Sigmoid colon (tissue), 4 donors: ENCODE results near the gene MID1.

Experiments
- CTCF ChIP-seq, 4 experiments: fragments of 450-650 bp in 3 of 4; fragments of 200-600 bp in 1 of 4; IDR thresholded peaks; one replicate each; pipeline ENCODE4 v1.5.1; 2016 to 2019; ENCODE audit warnings: antibody characterized with exemption in 4 of 4, mild to moderate bottlenecking in 3 of 4, moderate library complexity in 2 of 4
- POLR2A ChIP-seq, 2 donors: fragments of 450-650 bp; IDR thresholded peaks; one replicate each; pipeline ENCODE4 v1.6.1; 2016; ENCODE audit warnings: antibody characterized with exemption in 2 of 2, mild to moderate bottlenecking in 2 of 2, moderate library complexity in 2 of 2
- POLR2AphosphoS5 ChIP-seq, 4 donors: sonication (generic); formaldehyde crosslinking; IDR thresholded peaks; one replicate each; pipeline ENCODE4 v1.6.1; 2017; ENCODE audit warnings: antibody characterized with exemption in 4 of 4

- no peak for TF ChIP-seq CTCF (IDR thresholded peaks at IDR 0.05)
- no peak for TF ChIP-seq POLR2A (IDR thresholded peaks at IDR 0.05)
- no peak for TF ChIP-seq POLR2AphosphoS5 (IDR thresholded peaks at IDR 0.05)
Observed at GRCh38 chrX:10579112-10580011, 41.0 kb downstream of the MID1 start.
